Measurements from ENCODE around the gene CATSPER3.

- TF ChIP-seq CTCF (conservative IDR thresholded peaks at IDR 0.05) (no peak), EZH2 (IDR thresholded peaks at IDR 0.05; ENCODE audit: low read depth) (no peak)
Observed at GRCh38 chr5:134964359-134965270, 3.1 kb upstream of the CATSPER3 start.

Measured in PC-9 (cell line).